Endothelial cell of umbilical vein (primary cell): ENCODE results near the gene LARP1.

Source experiments
- POLR2A ChIP-seq: IDR thresholded peaks from 2 replicates; pipeline ENCODE4 v1.6.1; 2012; ENCODE audit warnings: low read depth, mild to moderate bottlenecking, control low read depth, low read length
- TF ChIP-seq, protein P1 (sequence below), 2 donors: IDR thresholded peaks; 1 replicate in 1 of 2; 2 replicates in 1 of 2; pipeline ENCODE4 v1.5.1; 2011; ENCODE audit warnings: low read length in 2 of 2, mild to moderate bottlenecking in 2 of 2, moderate library complexity in 2 of 2, control low read depth in 1 of 2, inconsistent platforms in 1 of 2, low read depth in 1 of 2; ENCODE audit not compliant: insufficient read depth in 1 of 2; ENCODE audit errors: extremely low read depth in 1 of 2

DNA sequence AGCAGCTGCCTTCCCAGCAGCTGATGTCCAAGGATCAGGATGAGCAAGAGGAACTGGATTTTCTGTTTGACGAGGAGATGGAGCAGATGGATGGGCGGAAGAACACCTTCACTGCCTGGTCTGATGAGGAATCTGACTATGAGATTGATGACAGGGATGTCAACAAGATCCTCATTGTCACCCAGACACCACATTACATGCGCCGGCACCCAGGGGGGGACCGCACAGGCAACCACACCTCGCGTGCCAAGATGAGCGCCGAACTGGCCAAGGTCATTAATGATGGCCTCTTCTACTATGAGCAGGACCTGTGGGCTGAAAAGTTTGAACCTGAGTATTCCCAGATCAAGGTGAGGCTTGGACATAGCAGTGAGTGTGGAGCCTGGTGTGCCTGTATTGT lies 46.9 kb downstream of the LARP1 start:
- TF ChIP-seq, protein P1, sequence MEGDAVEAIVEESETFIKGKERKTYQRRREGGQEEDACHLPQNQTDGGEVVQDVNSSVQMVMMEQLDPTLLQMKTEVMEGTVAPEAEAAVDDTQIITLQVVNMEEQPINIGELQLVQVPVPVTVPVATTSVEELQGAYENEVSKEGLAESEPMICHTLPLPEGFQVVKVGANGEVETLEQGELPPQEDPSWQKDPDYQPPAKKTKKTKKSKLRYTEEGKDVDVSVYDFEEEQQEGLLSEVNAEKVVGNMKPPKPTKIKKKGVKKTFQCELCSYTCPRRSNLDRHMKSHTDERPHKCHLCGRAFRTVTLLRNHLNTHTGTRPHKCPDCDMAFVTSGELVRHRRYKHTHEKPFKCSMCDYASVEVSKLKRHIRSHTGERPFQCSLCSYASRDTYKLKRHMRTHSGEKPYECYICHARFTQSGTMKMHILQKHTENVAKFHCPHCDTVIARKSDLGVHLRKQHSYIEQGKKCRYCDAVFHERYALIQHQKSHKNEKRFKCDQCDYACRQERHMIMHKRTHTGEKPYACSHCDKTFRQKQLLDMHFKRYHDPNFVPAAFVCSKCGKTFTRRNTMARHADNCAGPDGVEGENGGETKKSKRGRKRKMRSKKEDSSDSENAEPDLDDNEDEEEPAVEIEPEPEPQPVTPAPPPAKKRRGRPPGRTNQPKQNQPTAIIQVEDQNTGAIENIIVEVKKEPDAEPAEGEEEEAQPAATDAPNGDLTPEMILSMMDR (IDR thresholded peaks at IDR 0.05; ENCODE audit: extremely low read depth in 1 of 2, insufficient read depth in 1 of 2, low read depth in 1 of 2, low read length in 2 of 2) = no peak
- no peak for TF ChIP-seq POLR2A
